Sigmoid colon (tissue), 7 donors: ENCODE results near the gene NIPSNAP2. TPM values are rescaled to one million over a fixed set of nuclear protein-coding genes. Genes with fewer than 3 reads are reported as not detected.
"Not testable (repeated sequence)": the region's sequence is repeated elsewhere in the genome, so short reads cannot be mapped to it uniquely, and the experiment has no call there.

Experiments used
- DNase-seq: peaks from one replicate; pipeline ENCODE4 v3.0.0-alpha.2; 2019
- H3K27ac ChIP-seq, 4 donors: fragments of 200-600 bp; sonication (generic); one replicate each; pipeline ENCODE4 v1.5.1; 2016 to 2019; ENCODE audit warnings: mild to moderate bottlenecking in 1 of 4
- H3K27me3 ChIP-seq, 3 donors: fragments of 200-600 bp; sonication (generic); one replicate each; pipeline ENCODE4 v1.5.1; 2019; ENCODE audit warnings: mild to moderate bottlenecking in 1 of 3
- H3K36me3 ChIP-seq, 4 donors: fragments of 200-600 bp; sonication (generic); one replicate each; pipeline ENCODE4 v1.5.1; 2016 to 2019
- H3K4me1 ChIP-seq, 4 donors: fragments of 200-600 bp; sonication (generic); one replicate each; pipeline ENCODE4 v1.5.1; 2017 to 2019
- H3K4me3 ChIP-seq, 4 donors: fragments of 200-600 bp; sonication (generic); one replicate each; pipeline ENCODE4 v1.5.1; 2017 to 2019; ENCODE audit warnings: mild to moderate bottlenecking in 2 of 4, moderate library complexity in 1 of 4
- H3K9me3 ChIP-seq, 4 donors: fragments of 200-600 bp in 3 of 4; sonication (generic) in 3 of 4; one replicate each; pipeline versions ENCODE4 v1.5.1 to v1.6.1; 2013 to 2019
- EP300 ChIP-seq, 4 donors: sonication (generic); formaldehyde crosslinking; IDR thresholded peaks; one replicate each; pipeline ENCODE4 v1.6.1; 2017; ENCODE audit warnings: antibody characterized with exemption in 4 of 4
- POLR2A ChIP-seq, 2 donors: fragments of 450-650 bp; IDR thresholded peaks; one replicate each; pipeline ENCODE4 v1.6.1; 2016; ENCODE audit warnings: antibody characterized with exemption in 2 of 2, mild to moderate bottlenecking in 2 of 2, moderate library complexity in 2 of 2
- POLR2AphosphoS5 ChIP-seq, 4 donors: sonication (generic); formaldehyde crosslinking; IDR thresholded peaks; one replicate each; pipeline ENCODE4 v1.6.1; 2017; ENCODE audit warnings: antibody characterized with exemption in 4 of 4
- WGBS, 2 donors: extraction: QIAGEN DNeasy Blood & Tissue Kit; methylation state at CpG; one replicate each; pipeline ENCODE4 v1.1.7; 2013; 5-methylcytosine and 5-hydroxymethylcytosine counted together
- intact Hi-C: fragments of 100-400 bp; cut with DNase I; formaldehyde crosslinking; loops from one replicate; pipeline ENCODE4 v1.15.1; 2023
- polyA plus RNA-seq, 3 donors: library from polyadenylated mRNA; stranded (reverse); fragments of 200-250 nt; gene quantifications; one replicate each; pipeline ENCODE4 v1.2.3, GENCODE V29; 2013
- total RNA-seq, 4 donors: library from RNA; depleted of rRNA; stranded (reverse); fragments of >200 nt; gene quantifications; one replicate each; pipeline ENCODE4 v1.1.0, GENCODE V29; 2016
- TF ChIP-seq, protein P1 (sequence below), 4 experiments: fragments of 450-650 bp in 3 of 4; fragments of 200-600 bp in 1 of 4; IDR thresholded peaks; one replicate each; pipeline ENCODE4 v1.5.1; 2016 to 2019; ENCODE audit warnings: antibody characterized with exemption in 4 of 4, mild to moderate bottlenecking in 3 of 4, moderate library complexity in 2 of 4
- donor health status: healthy with polysubstance abuse.
- donor health status: Bipolar disorder and iron deficiency.
- donor health status: healthy.

Gene NIPSNAP2
- total and polyA plus RNA-seq, 7 donors = 39.6 to 158 (median 115) TPM

DNA sequence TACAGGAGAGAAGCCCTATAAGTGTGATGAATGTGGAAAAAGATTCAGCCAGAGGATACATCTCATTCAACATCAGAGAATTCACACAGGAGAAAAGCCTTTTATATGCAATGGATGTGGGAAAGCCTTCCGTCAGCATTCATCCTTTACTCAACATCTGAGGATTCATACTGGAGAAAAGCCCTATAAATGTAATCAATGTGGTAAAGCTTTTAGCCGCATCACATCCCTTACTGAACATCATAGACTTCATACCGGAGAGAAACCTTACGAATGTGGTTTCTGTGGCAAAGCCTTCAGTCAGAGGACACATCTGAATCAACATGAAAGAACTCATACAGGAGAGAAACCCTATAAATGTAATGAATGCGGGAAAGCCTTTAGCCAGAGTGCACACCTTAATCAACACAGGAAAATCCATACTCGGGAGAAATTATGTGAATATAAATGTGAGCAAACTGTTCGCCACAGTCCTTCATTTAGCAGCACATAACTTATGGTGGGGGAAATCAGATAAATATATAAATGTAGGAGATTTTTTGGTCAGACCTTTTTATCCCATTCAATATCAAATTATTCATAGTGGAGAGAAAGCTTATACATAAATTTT lies 24.8 kb upstream of the NIPSNAP2 start:
- H3K27ac ChIP-seq = no peak overlapping the region
- H3K27me3 ChIP-seq = no peaks in the 10 kb centered on the region
- 85 to 89% methylated on average over 7 of the region's 7 CpGs for WGBS, 2 donors
- no peak for DNase-seq
- peaks cover 0 to 20% (median 4%) of the 10 kb centered on the region in 4 donors for H3K36me3 ChIP-seq
- TF ChIP-seq, protein P1, sequence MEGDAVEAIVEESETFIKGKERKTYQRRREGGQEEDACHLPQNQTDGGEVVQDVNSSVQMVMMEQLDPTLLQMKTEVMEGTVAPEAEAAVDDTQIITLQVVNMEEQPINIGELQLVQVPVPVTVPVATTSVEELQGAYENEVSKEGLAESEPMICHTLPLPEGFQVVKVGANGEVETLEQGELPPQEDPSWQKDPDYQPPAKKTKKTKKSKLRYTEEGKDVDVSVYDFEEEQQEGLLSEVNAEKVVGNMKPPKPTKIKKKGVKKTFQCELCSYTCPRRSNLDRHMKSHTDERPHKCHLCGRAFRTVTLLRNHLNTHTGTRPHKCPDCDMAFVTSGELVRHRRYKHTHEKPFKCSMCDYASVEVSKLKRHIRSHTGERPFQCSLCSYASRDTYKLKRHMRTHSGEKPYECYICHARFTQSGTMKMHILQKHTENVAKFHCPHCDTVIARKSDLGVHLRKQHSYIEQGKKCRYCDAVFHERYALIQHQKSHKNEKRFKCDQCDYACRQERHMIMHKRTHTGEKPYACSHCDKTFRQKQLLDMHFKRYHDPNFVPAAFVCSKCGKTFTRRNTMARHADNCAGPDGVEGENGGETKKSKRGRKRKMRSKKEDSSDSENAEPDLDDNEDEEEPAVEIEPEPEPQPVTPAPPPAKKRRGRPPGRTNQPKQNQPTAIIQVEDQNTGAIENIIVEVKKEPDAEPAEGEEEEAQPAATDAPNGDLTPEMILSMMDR (IDR thresholded peaks at IDR 0.05) = no peak
- TF ChIP-seq POLR2A (IDR thresholded peaks at IDR 0.05) (no peak), EP300 (IDR thresholded peaks at IDR 0.05) (no peak), POLR2AphosphoS5 (IDR thresholded peaks at IDR 0.05) (no peak)
- intact Hi-C loops = no loop called here
- no peak overlapping the region for H3K4me3 ChIP-seq
- no peaks in the 10 kb centered on the region for H3K4me1 ChIP-seq
- H3K9me3 ChIP-seq = peaks cover 0 to 31% (median 24%) of the 10 kb centered on the region in 4 donors

GRCh38 chr7:55946545-55946944 lies 17.8 kb upstream of the NIPSNAP2 start:
- Histone ChIP-seq H3K9me3 (no peaks in the 10 kb centered on the region), H3K4me3 (no peak overlapping the region), H3K4me1 (peaks cover 0 to 3% (median 0%) of the 10 kb centered on the region in 4 donors), H3K27me3 (no peaks in the 10 kb centered on the region), H3K27ac (no peak overlapping the region), H3K36me3 (no peaks in the 10 kb centered on the region)
- TF ChIP-seq POLR2AphosphoS5 (IDR thresholded peaks at IDR 0.05) (no peak), POLR2A (IDR thresholded peaks at IDR 0.05) (no peak), EP300 (IDR thresholded peaks at IDR 0.05) (no peak)
- TF ChIP-seq, protein P1 (IDR thresholded peaks at IDR 0.05) = no peak
- DNase-seq = no peak
- 88 to 91% methylated on average over 5 of the region's 5 CpGs for WGBS, 2 donors
- intact Hi-C loops = no loop called here

GRCh38 chr7:55951637-55952351 lies 12.6 kb upstream of the NIPSNAP2 start, which contains the start of gene MRPS17:
TSS of gene MRPS17 (plus strand) at chr7:55951877. CDS start at chr7:55953196, 1,319 bp downstream.
- intact Hi-C loops = loop anchor here (1.0 to 5.0 kb wide), 3 partner anchors 13 to 111 kb away; partner anchors contain the start of genes NIPSNAP2 and SUMF2
- peak within 1 kb of the TSS; percentile 77 to 87 (median 82) for H3K27ac ChIP-seq
- peak; percentile 94 for DNase-seq
- H3K9me3 ChIP-seq = no peaks in the 10 kb centered on the region
- 1% methylated on average over 53 of the region's 53 CpGs for WGBS, 2 donors
- peaks cover 0 to 14% (median 10%) of the 10 kb centered on the region in 4 donors for H3K4me1 ChIP-seq
- peak within 1 kb of the TSS; percentile 55 to 86 (median 82) for H3K4me3 ChIP-seq
- H3K27me3 ChIP-seq = no peaks in the 10 kb centered on the region
- TF ChIP-seq POLR2AphosphoS5 (IDR thresholded peaks at IDR 0.05) (peak; percentile 87 to 95 (median 94)), POLR2A (IDR thresholded peaks at IDR 0.05) (peak; percentile 61 to 71), EP300 (IDR thresholded peaks at IDR 0.05) (peak in 1 of 4 donors; percentile 21)
- TF ChIP-seq, protein P1 (IDR thresholded peaks at IDR 0.05) = no peak
- peaks cover 0 to 30% (median 7%) of the 10 kb centered on the region in 4 donors for H3K36me3 ChIP-seq

DNA sequence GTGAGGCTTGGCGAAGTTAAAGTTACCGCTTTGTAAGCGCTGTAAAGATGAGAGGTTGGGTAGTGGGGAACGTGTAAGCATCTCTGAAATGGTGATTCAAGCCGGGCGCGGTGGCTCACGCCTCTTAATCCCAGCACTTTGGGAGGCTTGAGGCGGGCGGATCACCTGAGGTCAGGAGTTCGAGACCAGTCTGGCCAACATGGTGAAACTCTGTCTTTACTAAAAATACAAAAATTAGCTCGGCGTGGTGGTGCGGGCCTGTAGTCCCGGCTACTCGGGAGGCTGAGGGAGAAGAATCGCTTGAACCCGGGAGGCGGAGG lies 12.1 kb upstream of the NIPSNAP2 start:
- WGBS, 2 donors = 34 to 35% methylated on average over 19 of the region's 19 CpGs
- Histone ChIP-seq H3K4me3 (peak overlapping the region; percentile 55 to 86 (median 82)), H3K36me3 (peaks cover 0 to 30% (median 7%) of the 10 kb centered on the region in 4 donors), H3K27ac (peak overlapping the region; percentile 77 to 87 (median 82)), H3K4me1 (peaks cover 0 to 14% (median 10%) of the 10 kb centered on the region in 4 donors)
- DNase-seq, H3K9me3 ChIP-seq, H3K27me3 ChIP-seq: not testable (repeated sequence)
- intact Hi-C loops = loop anchor here (1.0 to 5.0 kb wide), 3 partner anchors 12 to 110 kb away; partner anchors contain the start of genes NIPSNAP2 and SUMF2
